NCI-H2081 treated with DMSO at 0.1 percent for 48 hours (cell line): ENCODE data around the gene IRAK1.

Experiments used
- DNase-seq: peaks from one replicate; lab custom pipeline; 2025; lab: John Stamatoyannopoulos, UW

Gene IRAK1

DNA sequence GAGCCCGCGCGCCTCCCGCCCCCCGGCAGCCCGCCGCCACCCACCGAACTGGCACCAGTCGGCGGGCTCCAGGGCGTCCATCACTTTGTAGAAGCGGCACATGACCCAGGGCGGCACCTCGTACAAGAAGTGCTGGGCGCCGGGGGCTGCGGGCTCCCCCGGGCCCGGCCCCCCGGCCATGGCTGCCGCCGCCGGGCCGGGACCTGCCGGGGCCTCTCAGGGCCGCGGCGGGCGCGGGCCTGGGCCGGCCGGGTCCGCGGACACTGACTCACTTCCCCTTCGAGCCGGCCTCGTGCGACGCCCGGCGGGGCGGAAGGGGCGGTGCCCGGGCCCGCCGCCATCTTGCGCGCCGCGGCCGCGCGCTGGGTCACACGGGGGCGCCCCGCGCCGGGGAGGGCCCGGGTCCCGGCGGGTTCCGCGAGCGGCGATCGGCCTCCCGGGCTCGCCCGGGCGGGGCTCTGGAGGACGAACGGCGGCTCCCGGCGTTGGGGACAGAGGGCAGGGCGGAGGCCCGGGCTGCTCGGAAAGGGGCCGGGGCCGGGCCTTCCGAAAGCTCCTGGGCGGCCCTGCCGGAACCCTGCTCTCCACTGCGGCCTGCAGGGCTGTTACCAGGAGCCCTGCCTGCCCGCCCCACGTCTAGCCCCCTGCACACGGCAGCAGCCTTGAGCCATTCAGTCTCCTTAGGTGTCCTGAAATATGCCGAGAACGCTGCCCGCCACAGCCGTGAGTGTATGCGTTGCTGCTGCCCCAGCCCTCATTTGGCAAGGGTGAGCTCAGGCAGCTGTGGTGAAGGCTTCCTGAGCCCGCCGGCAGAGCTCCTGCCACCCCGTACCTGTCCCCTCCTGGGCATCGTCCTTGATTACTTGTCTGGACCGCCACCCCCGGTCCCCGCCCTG, at the start of gene IRAK1:
IRAK1 (minus strand) TSS at position 270 of the 896 bp plus-strand sequence; CDS start at position 180, 90 bp downstream.
- DNase-seq, result no peak

DNA sequence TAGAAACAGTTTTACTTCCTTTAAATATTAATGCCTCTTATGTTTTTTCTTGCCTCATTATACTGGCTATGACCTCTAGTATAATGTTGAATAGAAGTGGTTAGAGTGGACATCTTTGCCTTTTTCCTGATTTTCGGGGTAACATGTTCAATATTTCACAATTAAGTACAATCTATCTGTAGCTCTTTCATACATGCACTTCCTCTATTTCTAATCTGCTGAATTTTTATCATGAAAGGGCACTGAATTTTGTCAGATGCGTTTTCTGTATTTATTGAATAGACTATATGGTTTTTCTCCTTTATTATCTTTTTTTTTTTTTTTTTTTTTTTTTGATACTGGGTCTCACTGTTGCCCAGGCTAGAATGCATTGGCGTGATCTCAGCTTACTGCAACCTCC, 48.9 kb upstream of the IRAK1 start:
- no peak for DNase-seq

DNA sequence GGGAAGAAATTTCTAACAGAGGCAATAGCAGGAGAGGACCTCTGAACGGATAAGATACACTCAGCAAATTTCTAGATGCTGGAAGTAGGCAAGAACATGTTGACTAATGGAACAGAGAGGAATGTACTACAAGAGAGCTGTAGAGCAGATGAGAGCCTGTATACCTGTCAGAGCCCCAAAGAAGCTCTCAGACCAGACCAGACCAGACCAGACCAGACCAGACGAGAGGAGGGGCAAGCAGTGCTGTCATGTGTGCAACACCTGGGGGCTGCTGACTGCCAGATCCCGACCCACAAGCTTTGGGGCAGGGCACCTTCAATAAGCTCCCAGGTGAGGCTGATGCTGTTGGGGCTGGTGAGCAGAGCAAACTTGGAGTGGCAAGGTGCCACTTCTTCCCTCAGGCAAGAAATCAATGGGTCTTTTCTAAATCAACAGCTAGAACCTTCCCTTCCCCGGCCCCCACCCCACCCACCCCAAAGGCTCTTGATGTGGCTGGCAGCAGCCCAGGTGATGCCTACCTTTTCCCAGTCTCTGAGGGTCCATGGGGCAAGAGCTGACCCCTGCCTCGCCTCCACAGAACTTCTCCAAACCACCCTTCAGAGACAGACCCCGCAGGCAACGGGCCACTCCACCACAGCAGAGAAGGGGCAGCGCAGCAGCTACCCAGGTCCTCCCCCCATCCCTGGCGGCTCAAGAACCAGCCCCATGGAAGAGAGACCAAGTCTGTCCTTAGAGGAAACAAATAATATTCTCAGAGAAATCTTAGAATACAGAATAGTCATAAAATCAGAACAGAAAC, 45.1 kb upstream of the IRAK1 start:
- no peak for DNase-seq

DNA sequence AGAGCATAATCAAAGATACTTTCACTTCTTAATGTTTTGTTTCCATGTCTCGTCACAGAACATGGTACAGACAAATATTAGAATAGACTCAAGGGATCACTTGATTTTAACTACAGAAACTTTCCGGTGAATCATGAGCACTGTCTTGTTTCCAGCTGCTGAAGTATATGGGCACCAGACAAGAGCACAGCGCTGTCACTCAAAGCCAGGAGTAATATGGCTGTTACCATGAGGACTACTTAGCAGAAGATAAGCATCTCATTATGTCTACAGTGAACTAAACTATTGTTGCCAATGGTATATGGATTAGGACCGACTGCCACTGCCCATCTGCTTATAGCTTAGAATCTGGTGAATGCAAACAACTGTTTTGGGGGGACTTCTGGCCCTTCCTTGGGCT, 43.5 kb upstream of the IRAK1 start:
- DNase-seq, result no peak

DNA sequence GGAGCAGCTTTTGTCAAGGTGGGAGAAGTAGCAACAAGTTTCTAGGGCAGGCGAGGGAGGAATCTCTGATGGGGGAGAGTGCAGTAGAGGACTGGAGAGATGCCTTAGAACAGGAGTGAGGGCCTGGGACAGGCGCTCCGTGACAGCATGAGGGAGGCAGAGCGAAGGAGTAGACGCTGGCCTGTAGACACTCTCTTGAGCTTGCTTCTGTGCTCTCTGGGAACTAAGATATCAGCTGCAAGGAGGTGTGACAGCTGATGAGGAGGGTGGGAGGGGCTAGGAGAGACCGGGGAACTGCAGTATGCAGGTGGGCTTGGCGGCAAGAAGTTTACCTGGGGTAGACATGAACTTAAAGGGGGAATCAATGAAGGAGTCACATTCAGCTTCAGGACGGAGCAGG, 42.1 kb upstream of the IRAK1 start:
- no peak for DNase-seq

DNA sequence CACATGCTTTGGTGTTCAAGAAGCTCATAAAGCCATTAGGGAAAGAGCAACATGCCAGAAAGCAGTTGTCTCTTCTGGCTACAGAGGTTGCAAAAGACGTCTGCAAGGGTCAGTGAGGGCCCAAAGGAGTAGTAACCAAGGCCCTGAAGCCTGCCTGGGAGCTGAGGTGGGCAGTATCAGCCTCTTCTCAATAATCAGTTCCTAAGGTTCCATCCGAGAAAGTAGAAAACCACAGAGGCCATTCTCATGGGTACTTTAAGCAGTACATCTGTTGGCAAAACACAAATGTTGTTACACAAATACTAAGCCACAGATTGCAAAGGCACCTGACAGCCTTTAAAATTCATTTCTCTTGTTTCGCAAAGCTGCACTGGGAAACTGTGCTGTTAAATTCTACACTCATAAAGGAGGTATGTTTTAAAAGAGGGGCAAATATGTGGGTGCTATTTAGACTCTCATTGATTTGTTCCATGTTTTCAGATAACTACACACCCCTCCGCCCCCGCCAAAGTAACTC, 40.1 kb upstream of the IRAK1 start:
- no peak for DNase-seq

DNA sequence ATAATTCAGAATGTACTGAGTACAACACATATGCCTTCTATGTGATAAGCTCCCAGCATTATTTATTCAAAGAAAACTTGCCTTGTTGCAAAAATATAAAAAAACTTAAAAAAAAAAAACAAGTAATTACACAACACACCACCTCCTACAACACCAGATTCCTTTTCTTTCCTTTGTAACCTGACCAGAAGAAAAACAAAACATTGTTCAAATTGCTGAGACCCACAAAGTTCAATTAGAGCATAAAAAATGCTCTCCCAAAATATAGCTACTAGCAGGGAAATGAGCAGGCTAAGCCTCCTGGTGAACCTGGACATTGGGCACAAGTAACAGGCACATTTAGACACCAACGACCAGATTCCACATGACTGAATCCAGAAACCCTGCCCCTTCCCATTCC, 39.5 kb upstream of the IRAK1 start:
- no peak for DNase-seq

DNA sequence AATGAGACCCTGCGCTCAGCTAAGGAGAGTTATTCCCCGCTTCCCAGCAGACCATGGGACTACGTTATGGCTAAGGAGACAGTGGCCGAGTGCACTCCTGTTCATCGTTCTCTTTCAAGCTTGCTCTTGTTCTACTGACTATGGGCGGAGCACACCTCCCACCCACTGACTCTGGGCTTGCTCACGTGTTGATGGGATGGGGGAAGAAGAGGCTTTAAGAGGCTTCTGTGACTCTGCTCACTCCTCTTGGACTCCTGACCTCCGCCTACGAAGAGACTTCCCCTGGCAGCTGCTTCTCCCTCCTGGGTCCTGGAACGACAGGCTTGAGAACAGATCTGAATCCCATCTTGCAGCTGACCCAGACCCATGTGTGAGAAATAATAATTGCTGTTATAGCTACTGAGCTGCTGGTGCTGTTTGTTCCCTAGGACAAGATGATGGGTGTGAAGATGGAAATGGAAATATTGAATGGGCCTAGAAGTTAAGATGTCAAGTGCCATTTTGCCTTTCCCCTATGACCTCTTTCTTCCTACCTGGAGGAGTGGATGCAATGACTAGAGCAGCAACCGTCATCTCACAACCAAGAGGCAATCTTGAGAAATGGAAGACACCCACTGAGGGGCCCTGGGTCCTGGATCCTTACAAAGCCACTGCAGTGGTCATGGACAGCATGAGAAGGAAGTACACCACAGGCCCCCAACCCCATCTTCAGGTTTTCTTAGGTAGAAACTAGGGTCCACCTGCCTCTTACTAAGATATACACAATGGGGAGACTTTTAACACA, 38.7 kb upstream of the IRAK1 start:
- DNase-seq, result no peak

DNA sequence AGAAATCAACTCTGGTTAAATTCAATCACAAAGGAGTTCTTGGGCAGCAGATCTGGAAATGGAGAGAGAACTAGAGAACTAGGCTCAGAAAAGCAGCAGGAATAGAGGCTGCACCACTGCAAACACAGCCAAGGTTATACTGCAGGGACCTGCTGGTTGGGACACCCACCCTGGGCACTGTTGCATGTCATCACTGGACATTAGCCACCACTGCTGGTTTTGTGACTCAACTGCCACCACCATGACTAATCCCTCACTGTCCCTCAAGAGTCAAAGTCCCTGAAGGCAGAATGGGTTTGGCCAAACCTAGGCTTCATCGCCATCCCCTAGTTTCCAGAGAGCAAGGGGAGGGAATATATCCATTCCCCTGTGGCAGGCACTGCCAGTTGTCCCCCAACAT, 38.1 kb upstream of the IRAK1 start:
- no peak for DNase-seq

DNA sequence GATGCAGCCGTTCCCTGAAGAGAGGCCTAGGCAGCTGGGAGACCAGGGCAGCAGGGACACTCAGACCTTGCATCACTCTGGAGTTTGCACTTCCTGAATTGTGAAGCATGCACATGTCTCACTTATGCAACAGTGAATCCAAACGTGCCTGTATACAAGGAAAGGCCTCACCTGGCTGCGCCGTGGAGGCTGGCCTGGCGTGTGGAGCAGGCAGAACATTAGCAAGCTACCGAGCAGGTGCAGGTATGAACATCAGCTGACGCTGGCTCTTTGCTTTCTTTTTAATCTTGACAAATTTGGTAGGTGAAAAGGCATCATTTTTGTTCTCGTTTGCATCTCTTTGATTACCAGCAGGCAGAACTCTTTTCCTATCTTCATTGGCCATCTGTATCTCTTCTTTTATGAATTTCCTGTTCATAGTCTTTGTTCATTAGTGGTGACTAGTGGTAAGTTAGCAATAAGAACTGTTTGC, 37.1 kb upstream of the IRAK1 start:
- DNase-seq, result no peak

DNA sequence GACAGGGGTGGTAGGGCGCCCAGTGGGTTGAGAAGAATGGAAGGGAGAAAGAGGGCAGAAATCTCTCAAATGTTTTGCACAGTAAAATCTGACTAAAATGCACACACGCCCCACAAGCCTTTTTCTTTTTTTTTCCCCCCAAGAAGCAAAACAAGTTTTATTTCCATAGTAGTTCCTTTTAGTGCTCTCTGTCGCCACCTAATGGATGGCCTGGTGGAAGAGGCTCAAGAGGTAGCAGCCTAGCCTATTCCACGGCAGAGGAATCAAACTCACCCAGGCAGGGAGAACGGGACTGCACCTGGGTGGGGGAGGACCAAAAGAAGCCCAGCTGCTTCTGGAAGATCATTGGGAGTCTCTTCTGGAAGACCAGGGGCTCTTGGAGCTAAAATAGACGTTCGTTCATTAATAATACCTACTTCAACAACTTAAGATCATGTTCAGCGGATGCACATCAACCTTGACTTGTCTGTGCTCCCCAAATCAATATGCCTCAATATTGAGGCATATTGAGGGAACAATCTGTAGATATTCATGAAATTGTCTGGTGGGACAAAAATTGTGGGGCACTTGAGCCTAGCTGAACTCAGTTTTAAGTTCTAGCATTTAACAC, 31.6 kb upstream of the IRAK1 start:
- DNase-seq, result no peak

DNA sequence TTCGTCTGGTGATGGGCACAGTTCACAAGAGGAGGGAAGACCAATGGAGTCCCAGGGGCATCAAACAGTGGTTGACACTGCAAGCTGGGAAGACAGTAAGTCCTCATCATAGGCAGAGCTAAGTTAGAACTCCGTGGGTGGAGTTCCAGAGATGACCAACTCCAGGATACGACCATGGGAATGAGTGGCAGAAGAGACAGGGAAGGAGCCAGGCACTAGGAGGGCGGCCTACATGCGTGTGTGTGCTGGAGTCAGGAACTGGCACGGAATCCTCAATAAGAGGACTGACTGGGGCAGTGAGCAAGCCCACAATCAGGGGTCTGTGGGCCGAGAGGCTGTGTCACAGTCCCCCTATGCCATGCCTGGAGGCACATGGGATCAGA, 30.4 kb upstream of the IRAK1 start:
- DNase-seq, result no peak

DNA sequence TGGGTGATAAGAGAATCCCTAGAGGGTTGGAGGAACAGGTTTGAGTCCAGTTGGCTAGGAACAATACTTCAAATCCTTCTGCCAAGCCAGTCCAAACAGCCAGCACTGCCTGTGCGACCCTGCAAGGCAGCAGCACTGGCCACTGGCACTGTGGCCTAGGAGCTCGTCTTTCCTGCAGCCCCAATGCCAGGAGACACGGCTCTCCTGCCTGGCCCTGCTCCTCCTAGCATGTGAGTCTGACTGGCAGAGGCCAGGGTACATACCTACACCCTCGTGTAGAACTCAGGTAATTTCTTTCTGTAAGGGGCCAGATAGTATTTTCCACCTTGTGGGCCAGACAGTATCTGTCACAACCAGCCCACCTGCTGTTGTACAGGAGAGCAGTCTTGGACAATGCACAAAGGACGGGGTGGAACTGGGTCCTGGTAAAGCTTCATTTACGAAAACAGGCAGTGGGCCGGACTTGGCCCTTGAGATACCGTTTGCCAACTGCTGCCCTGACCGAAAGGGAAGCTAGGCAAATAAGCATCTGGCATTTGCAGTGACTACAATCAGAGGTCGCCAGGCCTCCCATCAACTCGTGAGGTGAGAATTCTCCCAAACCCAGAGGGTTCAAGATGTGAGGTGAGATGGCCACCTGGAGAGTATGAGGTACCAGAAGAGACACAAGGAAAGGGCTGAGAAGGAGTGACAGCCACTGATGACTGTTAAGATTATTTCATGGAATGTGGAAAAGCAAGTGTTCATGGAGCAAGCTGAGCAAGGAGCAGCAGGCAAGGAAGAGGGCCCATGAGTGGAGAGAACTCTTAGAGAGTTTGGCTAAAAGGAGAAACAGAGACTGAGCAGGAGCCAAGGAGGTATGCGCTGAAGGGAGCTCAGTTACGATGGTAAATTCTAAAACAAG, 29.8 kb upstream of the IRAK1 start:
- DNase-seq, result no peak

DNA sequence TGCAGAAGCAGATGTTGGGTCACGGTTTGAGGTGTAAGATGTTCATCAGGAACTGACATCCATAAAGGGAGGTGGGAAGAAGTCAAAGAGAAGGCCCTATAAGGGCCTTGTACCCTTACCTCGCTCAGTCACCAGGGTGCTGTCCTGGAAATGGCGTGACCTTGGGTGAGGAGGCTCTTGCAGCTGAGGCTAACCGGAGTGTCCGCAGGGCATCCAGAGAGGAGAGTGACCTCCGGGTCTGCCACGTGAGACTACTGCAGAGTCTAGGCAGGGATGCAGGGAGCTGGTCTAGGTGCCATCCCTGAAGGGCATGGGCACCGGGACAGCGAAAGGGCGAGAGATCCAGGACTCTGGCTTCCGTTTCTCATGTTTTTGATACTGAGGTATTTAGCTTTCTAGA, 28.7 kb upstream of the IRAK1 start:
- DNase-seq, result no peak

DNA sequence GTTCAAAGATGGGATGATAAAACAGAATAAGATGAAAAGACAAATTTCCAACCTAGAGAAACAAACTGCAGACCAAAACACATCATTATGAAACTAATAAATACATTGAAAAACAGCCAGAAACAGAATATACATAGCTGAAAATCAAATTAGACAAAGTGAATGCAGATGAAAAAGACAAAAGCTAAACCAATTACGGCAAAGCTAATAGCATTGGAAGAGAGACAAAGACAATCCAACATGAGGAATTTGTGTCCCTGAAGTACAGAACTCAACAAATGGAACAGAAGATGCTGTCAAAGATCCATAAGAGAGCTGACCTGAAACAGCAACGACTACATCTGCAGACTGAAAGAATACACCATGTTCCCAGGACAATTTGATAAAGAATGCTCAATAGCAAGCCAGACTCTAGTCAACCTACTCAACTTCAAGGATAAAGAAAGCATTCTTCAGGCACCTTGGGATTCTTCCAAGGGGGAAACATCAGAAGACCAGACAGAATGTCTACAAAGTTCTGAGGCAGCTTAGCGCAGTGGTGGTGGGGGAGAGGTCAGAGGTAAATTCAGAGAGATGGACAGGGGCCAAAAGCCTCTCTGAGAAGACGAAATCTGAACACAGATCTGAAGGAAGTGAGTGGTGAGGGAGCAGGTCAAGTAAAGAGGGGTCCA, 27.4 kb upstream of the IRAK1 start:
- DNase-seq, result no peak

DNA sequence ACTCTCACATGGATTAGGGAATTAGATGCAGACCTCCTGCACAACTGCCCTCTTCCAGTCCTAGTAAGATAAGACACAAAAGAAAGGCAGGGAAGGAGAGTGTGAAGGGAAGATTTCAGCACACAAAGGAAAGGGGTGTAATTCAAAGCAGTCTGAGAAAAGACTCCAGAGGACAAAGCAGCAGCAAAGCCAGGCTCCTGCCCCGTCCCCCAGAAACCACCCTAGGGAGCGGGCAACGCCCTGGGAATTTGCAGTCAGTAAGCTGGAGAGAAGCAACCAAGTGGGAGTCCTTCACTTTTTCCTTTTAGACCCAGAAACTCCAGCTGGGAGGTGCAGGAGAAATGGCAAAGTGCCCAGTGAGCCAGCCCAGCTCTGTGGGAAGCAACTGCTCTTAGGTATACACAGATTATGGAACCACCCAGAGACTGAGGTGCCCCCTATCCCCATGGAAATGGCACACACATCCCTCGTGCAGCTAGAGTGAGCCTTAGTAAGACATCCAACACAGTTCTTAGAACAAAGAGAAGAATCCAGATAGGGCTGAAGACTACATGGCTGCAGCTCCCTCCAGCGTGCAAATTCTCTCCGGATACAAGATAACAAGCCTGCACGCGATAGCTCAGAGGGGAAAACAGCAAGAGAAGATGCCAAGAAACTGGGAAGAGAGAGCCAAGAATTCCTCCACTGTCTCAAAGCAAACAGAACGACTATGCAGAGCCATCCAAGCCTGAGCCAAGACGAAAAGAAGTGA, 26.5 kb upstream of the IRAK1 start:
- DNase-seq, result no peak

DNA sequence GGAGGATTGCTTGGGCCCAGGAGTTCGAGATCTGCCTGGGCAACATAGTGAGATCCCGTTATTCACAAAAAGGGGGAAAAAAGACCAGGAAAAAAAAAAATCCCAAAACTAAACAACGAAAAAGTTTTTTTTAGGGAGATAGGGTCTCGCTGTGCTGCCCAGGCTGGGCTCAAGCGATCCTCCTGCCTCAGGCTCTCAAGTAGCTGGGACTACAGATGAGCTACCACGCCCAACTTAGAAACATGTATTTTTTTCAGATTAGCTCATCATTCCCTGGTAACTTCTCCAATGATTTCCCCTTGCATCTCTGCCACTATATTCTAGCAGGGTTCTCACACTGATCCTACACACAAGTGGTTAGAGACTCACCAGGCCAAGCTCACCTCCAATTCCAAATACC, 24.4 kb upstream of the IRAK1 start:
- no peak for DNase-seq

DNA sequence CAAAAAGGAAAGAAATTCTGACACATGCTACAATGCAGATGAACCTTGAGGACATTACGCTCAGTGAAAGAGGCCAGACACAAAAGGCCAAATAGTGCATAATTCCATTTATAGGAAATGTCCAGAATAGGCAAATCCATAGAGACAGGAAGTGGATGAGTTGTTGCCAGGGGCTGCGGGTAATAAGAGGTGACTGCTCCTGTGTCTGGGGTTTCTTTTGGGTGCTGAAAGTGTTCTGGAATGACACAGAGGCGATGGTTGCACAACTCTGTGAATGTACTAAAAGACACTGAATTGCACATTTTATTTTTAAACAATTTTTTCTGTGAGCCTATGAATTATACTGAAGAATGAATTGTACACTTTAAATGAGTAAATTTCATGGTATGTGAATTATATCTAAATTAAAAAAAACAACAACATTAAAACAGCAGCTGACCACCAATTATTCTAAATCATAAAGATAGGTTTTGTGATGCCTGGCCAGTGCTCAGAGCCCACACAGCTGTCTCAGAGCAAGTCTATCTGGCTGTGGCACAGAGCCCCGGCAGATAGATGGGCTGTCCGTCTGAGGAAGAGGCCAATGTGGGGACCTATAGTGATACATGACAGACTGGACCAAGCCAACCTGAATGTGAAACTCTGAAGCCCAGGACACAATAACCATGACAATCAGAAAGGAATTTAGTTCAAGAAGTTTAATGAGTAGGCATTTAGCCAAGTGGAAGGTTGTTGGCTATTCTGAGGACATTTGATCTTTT, 23.5 kb upstream of the IRAK1 start:
- no peak for DNase-seq

DNA sequence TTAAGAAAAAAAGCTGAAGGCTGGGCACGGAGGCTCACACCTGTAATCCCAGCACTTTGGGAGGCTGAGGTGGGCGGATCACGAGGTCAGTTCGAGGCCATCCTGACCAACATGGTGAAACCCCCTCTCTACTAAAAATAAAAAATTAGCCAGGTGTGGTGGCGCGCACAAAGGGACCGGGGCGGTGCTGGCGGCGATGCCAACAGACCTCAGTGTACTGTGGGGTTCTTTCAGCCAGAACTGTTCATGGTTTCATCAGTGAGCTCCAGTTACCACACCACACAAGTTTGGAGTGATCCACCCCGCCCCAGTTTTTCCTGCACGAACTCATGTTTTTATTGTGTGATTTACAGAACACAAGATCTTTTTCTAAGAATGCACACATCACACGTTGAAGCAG, 21.2 kb upstream of the IRAK1 start:
- no peak for DNase-seq
